Endothelial cell (in vitro differentiated cells): ENCODE measurements around the gene TMEM163. TPM values are rescaled to one million over a fixed set of nuclear protein-coding genes. Genes with fewer than 3 reads are reported as not detected.

Source experiments
- DNase-seq: peaks from one replicate; pipeline ENCODE4 v3.0.0; 2021; ENCODE audit warnings: low spot score
- H3K27ac Mint-ChIP-seq: one replicate; pipeline ENCODE4 v1.8.0; 2021; ENCODE audit warnings: mixed read lengths, inconsistent platforms; ENCODE audit not compliant: unreplicated experiment
- H3K27me3 Mint-ChIP-seq: one replicate; pipeline ENCODE4 v1.8.0; 2021; ENCODE audit warnings: mild to moderate bottlenecking, moderate library complexity, mixed read lengths, inconsistent platforms; ENCODE audit not compliant: unreplicated experiment
- H3K36me3 Mint-ChIP-seq: one replicate; pipeline ENCODE4 v1.8.0; 2021; ENCODE audit warnings: mild to moderate bottlenecking, low read depth, mixed read lengths, inconsistent platforms; ENCODE audit not compliant: unreplicated experiment
- H3K4me1 Mint-ChIP-seq: one replicate; pipeline ENCODE4 v1.8.0; 2021; ENCODE audit warnings: mild to moderate bottlenecking, mixed read lengths, inconsistent platforms; ENCODE audit not compliant: unreplicated experiment
- H3K4me3 Mint-ChIP-seq: one replicate; pipeline ENCODE4 v1.8.0; 2021; ENCODE audit warnings: mild to moderate bottlenecking, mixed read lengths, inconsistent platforms; ENCODE audit not compliant: unreplicated experiment
- H3K9me3 Mint-ChIP-seq: one replicate; pipeline ENCODE4 v1.8.0; 2021; ENCODE audit warnings: mixed read lengths, inconsistent platforms; ENCODE audit not compliant: unreplicated experiment
- CTCF ChIP-seq: fragments of 200-600 bp; sonication (generic); IDR thresholded peaks from one replicate; pipeline ENCODE4 v1.5.0; 2021; ENCODE audit warnings: antibody characterized with exemption; ENCODE audit not compliant: unreplicated experiment
- total RNA-seq: library from RNA; stranded (reverse); fragmentation: NEBNext Ultra II Directional; extraction: Animal tissue kit (Norgen Biotek cat#: 25700); gene quantifications from one replicate; pipeline ENCODE4 v1.2.1, GENCODE V29; 2021; ENCODE audit not compliant: unreplicated experiment

Gene TMEM163
- total RNA-seq, 1 donor from 2014 or later = 150 TPM

GRCh38 chr2:134681201-134681600, 37.6 kb downstream of the TMEM163 start:
- H3K27me3 Mint-ChIP-seq = no peaks in the 10 kb centered on the region
- no peaks in the 10 kb centered on the region for H3K9me3 Mint-ChIP-seq
- no peak overlapping the region for H3K27ac Mint-ChIP-seq
- peaks cover 15% of the 10 kb centered on the region for H3K36me3 Mint-ChIP-seq
- H3K4me1 Mint-ChIP-seq = peaks cover 80% of the 10 kb centered on the region
- no peak for DNase-seq
- no peak overlapping the region for H3K4me3 Mint-ChIP-seq
- no peak for TF ChIP-seq CTCF

- H3K27me3 Mint-ChIP-seq = no peaks in the 10 kb centered on the region
- H3K4me3 Mint-ChIP-seq = no peak overlapping the region
- peaks cover 89% of the 10 kb centered on the region for H3K4me1 Mint-ChIP-seq
- H3K36me3 Mint-ChIP-seq = peaks cover 15% of the 10 kb centered on the region
- no peak for TF ChIP-seq CTCF
- no peaks in the 10 kb centered on the region for H3K9me3 Mint-ChIP-seq
- DNase-seq = no peak
- no peak overlapping the region for H3K27ac Mint-ChIP-seq
These were observed 39.1 kb downstream of the TMEM163 start for GRCh38 chr2:134679745-134680144.

GRCh38 chr2:134679294-134679693, 39.5 kb downstream of the TMEM163 start:
- no peak overlapping the region for H3K27ac Mint-ChIP-seq
- no peak overlapping the region for H3K4me3 Mint-ChIP-seq
- no peak for DNase-seq
- no peak for TF ChIP-seq CTCF
- H3K4me1 Mint-ChIP-seq = peaks cover 89% of the 10 kb centered on the region
- H3K36me3 Mint-ChIP-seq = peaks cover 16% of the 10 kb centered on the region
- H3K9me3 Mint-ChIP-seq = no peaks in the 10 kb centered on the region
- H3K27me3 Mint-ChIP-seq = no peaks in the 10 kb centered on the region

- H3K36me3 Mint-ChIP-seq = peaks cover 18% of the 10 kb centered on the region
- no peaks in the 10 kb centered on the region for H3K9me3 Mint-ChIP-seq
- no peak for DNase-seq
- no peak for TF ChIP-seq CTCF
- no peaks in the 10 kb centered on the region for H3K27me3 Mint-ChIP-seq
- H3K4me3 Mint-ChIP-seq = no peak overlapping the region
- peaks cover 81% of the 10 kb centered on the region for H3K4me1 Mint-ChIP-seq
- no peak overlapping the region for H3K27ac Mint-ChIP-seq
These were observed 40.7 kb downstream of the TMEM163 start for GRCh38 chr2:134677856-134678756.

GRCh38 chr2:134676960-134677359, 41.8 kb downstream of the TMEM163 start:
- peaks cover 3% of the 10 kb centered on the region for H3K27me3 Mint-ChIP-seq
- no peaks in the 10 kb centered on the region for H3K9me3 Mint-ChIP-seq
- no peak for DNase-seq
- no peak overlapping the region for H3K27ac Mint-ChIP-seq
- TF ChIP-seq CTCF = no peak
- peaks cover 17% of the 10 kb centered on the region for H3K36me3 Mint-ChIP-seq
- peaks cover 72% of the 10 kb centered on the region for H3K4me1 Mint-ChIP-seq
- H3K4me3 Mint-ChIP-seq = no peak overlapping the region
